Body of pancreas (tissue), 4 donors: Measurements from ENCODE around the gene CEP170B. TPM values are rescaled to one million over a fixed set of nuclear protein-coding genes. Genes with fewer than 3 reads are reported as not detected.

Experiments
- ATAC-seq: fragments of 150-250 bp; one replicate; pipeline ENCODE4 v1.9.1; 2016
- DNase-seq, 4 donors: peaks; one replicate each; pipeline ENCODE4 v3.0.0-alpha.2; 2019
- H3K27ac ChIP-seq, 4 donors: fragments of 200-600 bp; sonication (generic); 1 replicate in 3 of 4; 2 replicates in 1 of 4; pipeline versions ENCODE4 v1.5.1 to v1.6.1; 2016 to 2019; ENCODE audit warnings: mild to moderate bottlenecking in 1 of 4, mixed read lengths in 1 of 4, moderate library complexity in 1 of 4
- H3K27me3 ChIP-seq, 2 donors: fragments of 200-600 bp; sonication (generic); one replicate each; pipeline ENCODE4 v1.6.0; 2016; ENCODE audit warnings: mild to moderate bottlenecking in 1 of 2
- H3K36me3 ChIP-seq, 2 donors: fragments of 200-600 bp; sonication (generic); replicated peaks in 1 of 2; 2 replicates each; pipeline ENCODE4 v1.5.1; 2016; ENCODE audit warnings: low read depth in 2 of 2; ENCODE audit not compliant: insufficient read depth in 1 of 2
- H3K4me1 ChIP-seq: fragments of 200-600 bp; sonication (generic); one replicate; pipeline ENCODE4 v1.6.0; 2016
- H3K4me3 ChIP-seq, 2 donors: fragments of 200-600 bp; sonication (generic); 1 replicate in 1 of 2; 2 replicates in 1 of 2; pipeline ENCODE4 v1.5.1; 2016 to 2019
- H3K9me3 ChIP-seq, 3 donors: fragments of 200-600 bp; sonication (generic); 1 replicate in 2 of 3; 2 replicates in 1 of 3; pipeline ENCODE4 v1.5.1; 2016
- CTCF ChIP-seq, 7 experiments: fragments of 450-650 bp in 4 of 7; fragments of 200-600 bp in 3 of 7; sonication (generic) in 3 of 7; IDR thresholded peaks; one replicate each; pipeline ENCODE4 v1.5.1; 2016 to 2019; ENCODE audit warnings: antibody characterized with exemption in 7 of 7
- POLR2A ChIP-seq, 3 donors: fragments of 450-650 bp; IDR thresholded peaks; one replicate each; pipeline ENCODE4 v1.6.1; 2016; ENCODE audit warnings: antibody characterized with exemption in 3 of 3, mild to moderate bottlenecking in 2 of 3
- WGBS, 2 donors: methylation state at CpG; one replicate each; pipeline ENCODE4 v1.1.5; 2017; 5-methylcytosine and 5-hydroxymethylcytosine counted together
- intact Hi-C: fragments of 100-400 bp; cut with DNase I; formaldehyde crosslinking; loops from one replicate; pipeline ENCODE4 v1.15.1; 2023
- total RNA-seq, 2 donors: library from RNA; depleted of rRNA; stranded (reverse); fragments of >200 nt; gene quantifications; one replicate each; pipeline ENCODE4 v1.1.0, GENCODE V29; 2016

CEP170B gene
- total RNA-seq, 2 donors from 2014 or later: 23.6 to 41.9 TPM

GRCh38 chr14:104873380-104874055 lies 8.4 kb downstream of the CEP170B start:
- ATAC-seq: no peak
- Histone ChIP-seq H3K27ac (no peak overlapping the region), H3K27me3 (no peaks in the 10 kb centered on the region), H3K4me3 (no peak overlapping the region), H3K4me1 (peaks cover 19% of the 10 kb centered on the region), H3K36me3 (no peaks in the 10 kb centered on the region), H3K9me3 (no peaks in the 10 kb centered on the region)
- TF ChIP-seq CTCF (IDR thresholded peaks at IDR 0.05): no peak
- TF ChIP-seq POLR2A (IDR thresholded peaks at IDR 0.05): no peak
- WGBS, 2 donors: 93 to 97% methylated on average over 5 to 13 of the region's 13 CpGs
- peak in 1 of 4 donors; percentile 7 for DNase-seq
- intact Hi-C loops: no loop called here

GRCh38 chr14:104874110-104874531 lies 9.1 kb downstream of the CEP170B start:
- no peaks in the 10 kb centered on the region for H3K27me3 ChIP-seq
- intact Hi-C loops: no loop called here
- peaks cover 17% of the 10 kb centered on the region for H3K4me1 ChIP-seq
- WGBS, 2 donors: 51% methylated on average over 8 of the region's 8 CpGs; no CpG with 5 or more reads in 1 of the 2 donors
- no peak overlapping the region for H3K27ac ChIP-seq
- no peaks in the 10 kb centered on the region for H3K36me3 ChIP-seq
- no peak for TF ChIP-seq CTCF (IDR thresholded peaks at IDR 0.05)
- ATAC-seq (no peak), DNase-seq (peak in 1 of 4 donors; percentile 12)
- H3K4me3 ChIP-seq: no peak overlapping the region
- H3K9me3 ChIP-seq: no peaks in the 10 kb centered on the region

- no peaks in the 10 kb centered on the region for H3K9me3 ChIP-seq
- H3K4me1 ChIP-seq: peaks cover 17% of the 10 kb centered on the region
- intact Hi-C loops: no loop called here
- WGBS, 2 donors: 76 to 88% methylated on average over 3 to 14 of the region's 16 CpGs
- ATAC-seq: no peak
- DNase-seq: peak in 1 of 4 donors; percentile 12
- TF ChIP-seq CTCF (IDR thresholded peaks at IDR 0.05) (no peak), POLR2A (IDR thresholded peaks at IDR 0.05) (no peak)
- H3K27ac ChIP-seq: no peak overlapping the region
- H3K27me3 ChIP-seq: no peaks in the 10 kb centered on the region
- H3K4me3 ChIP-seq: no peak overlapping the region
- H3K36me3 ChIP-seq: no peaks in the 10 kb centered on the region
These were observed 9.7 kb downstream of the CEP170B start for GRCh38 chr14:104874571-104875411.

GRCh38 chr14:104875412-104875751 lies 10.3 kb downstream of the CEP170B start:
- WGBS, 2 donors: 87 to 92% methylated on average over 13 of the region's 13 CpGs
- no peak for DNase-seq
- Histone ChIP-seq H3K9me3 (no peaks in the 10 kb centered on the region), H3K36me3 (peaks cover 0 to under 1% of the 10 kb centered on the region in 2 donors), H3K27ac (no peak overlapping the region), H3K4me3 (no peak overlapping the region), H3K4me1 (peaks cover 15% of the 10 kb centered on the region), H3K27me3 (no peaks in the 10 kb centered on the region)
- no peak for ATAC-seq
- intact Hi-C loops: no loop called here
- TF ChIP-seq POLR2A (IDR thresholded peaks at IDR 0.05): no peak

GRCh38 chr14:104875811-104876210 lies 10.7 kb downstream of the CEP170B start:
- H3K4me3 ChIP-seq: no peak overlapping the region
- intact Hi-C loops: no loop called here
- peaks cover 0 to 5% of the 10 kb centered on the region in 2 donors for H3K36me3 ChIP-seq
- H3K27ac ChIP-seq: no peak overlapping the region
- ATAC-seq: no peak
- no peaks in the 10 kb centered on the region for H3K9me3 ChIP-seq
- 75 to 95% methylated on average over 4 to 7 of the region's 8 CpGs for WGBS, 2 donors
- no peak for TF ChIP-seq POLR2A (IDR thresholded peaks at IDR 0.05)
- no peaks in the 10 kb centered on the region for H3K27me3 ChIP-seq
- H3K4me1 ChIP-seq: peaks cover 12% of the 10 kb centered on the region
- DNase-seq: peak in 1 of 4 donors; percentile 13
